H9 (cell line): ENCODE measurements around the gene SDC4. TPM values are rescaled to one million over a fixed set of nuclear protein-coding genes. Genes with fewer than 3 reads are reported as not detected.

Experiments used
- DNase-seq: peaks from one replicate; pipeline ENCODE4 v3.0.0-alpha.2; 2017
- H2AFZ ChIP-seq: one replicate; pipeline ENCODE4 v1.6.1; 2013; ENCODE audit warnings: mild to moderate bottlenecking, low read length, control low read depth, moderate library complexity
- H2AK5ac ChIP-seq: 2 replicates; pipeline ENCODE4 v1.6.1; 2013; ENCODE audit warnings: low read length, control low read depth, mixed read lengths; ENCODE audit not compliant: insufficient read length
- H2BK120ac ChIP-seq: one replicate; pipeline ENCODE4 v1.6.1; 2013; ENCODE audit warnings: low read depth, mild to moderate bottlenecking, low read length, control low read depth, inconsistent platforms; ENCODE audit not compliant: poor library complexity, severe bottlenecking
- H2BK12ac ChIP-seq: 2 replicates; pipeline ENCODE4 v1.6.1; 2013; ENCODE audit warnings: low read length, control low read depth, mixed read lengths, low read depth; ENCODE audit not compliant: insufficient read length
- H2BK15ac ChIP-seq: 2 replicates; pipeline ENCODE4 v1.6.1; 2013; ENCODE audit warnings: low read depth, low read length, control low read depth
- H2BK20ac ChIP-seq: one replicate; pipeline ENCODE4 v1.6.1; 2013; ENCODE audit warnings: low read depth, mild to moderate bottlenecking, low read length, control low read depth, inconsistent platforms; ENCODE audit not compliant: poor library complexity, severe bottlenecking
- H2BK5ac ChIP-seq: 2 replicates; pipeline ENCODE4 v1.6.1; 2013; ENCODE audit warnings: low read length, control low read depth, mixed read lengths; ENCODE audit not compliant: insufficient read length
- H3K14ac ChIP-seq: 2 replicates; pipeline ENCODE4 v1.6.1; 2013; ENCODE audit warnings: low read length, control low read depth; ENCODE audit not compliant: insufficient read depth
- H3K18ac ChIP-seq: 2 replicates; pipeline ENCODE4 v1.6.1; 2013; ENCODE audit warnings: low read depth, mild to moderate bottlenecking, mixed read lengths, low read length, control low read depth; ENCODE audit not compliant: insufficient read length
- H3K23ac ChIP-seq: 2 replicates; pipeline ENCODE4 v1.6.1; 2013; ENCODE audit warnings: low read length, control low read depth, mixed read lengths, low read depth; ENCODE audit not compliant: insufficient read length
- H3K23me2 ChIP-seq: 2 replicates; pipeline ENCODE4 v1.6.1; 2013; ENCODE audit warnings: low read depth, mild to moderate bottlenecking, mixed read lengths, low read length, control low read depth; ENCODE audit not compliant: insufficient read length, poor library complexity, severe bottlenecking
- H3K27ac ChIP-seq: 2 replicates; pipeline ENCODE4 v1.5.1; 2013; ENCODE audit warnings: low read length, control low read depth, mixed read lengths, low read depth; ENCODE audit not compliant: insufficient read length
- H3K27me3 ChIP-seq: 2 replicates; pipeline ENCODE4 v1.6.1; 2013; ENCODE audit warnings: low read length, control low read depth, inconsistent platforms; ENCODE audit not compliant: insufficient read depth
- H3K4ac ChIP-seq: 2 replicates; pipeline ENCODE4 v1.6.1; 2013; ENCODE audit warnings: low read depth, mild to moderate bottlenecking, control low read depth, inconsistent platforms, low read length, moderate library complexity
- H3K4me1 ChIP-seq: 2 replicates; pipeline ENCODE4 v1.6.1; 2013; ENCODE audit warnings: low read length, control low read depth, inconsistent platforms; ENCODE audit not compliant: insufficient read depth
- H3K4me2 ChIP-seq: 2 replicates; pipeline ENCODE4 v1.6.1; 2013; ENCODE audit warnings: low read length, control low read depth, mixed read lengths; ENCODE audit not compliant: insufficient read length, insufficient read depth
- H3K56ac ChIP-seq: 2 replicates; pipeline ENCODE4 v1.6.1; 2013; ENCODE audit warnings: low read depth, mild to moderate bottlenecking, mixed read lengths, low read length, control low read depth; ENCODE audit not compliant: insufficient read length
- H3K79me1 ChIP-seq: 2 replicates; pipeline ENCODE4 v1.6.1; 2013; ENCODE audit warnings: low read depth, mild to moderate bottlenecking, moderate library complexity, low read length, control low read depth, inconsistent platforms; ENCODE audit not compliant: insufficient read depth, poor library complexity, severe bottlenecking
- H3K79me2 ChIP-seq: 2 replicates; pipeline ENCODE4 v1.6.1; 2013; ENCODE audit warnings: low read length, control low read depth, inconsistent platforms; ENCODE audit not compliant: insufficient read depth
- H3K9ac ChIP-seq: 2 replicates; pipeline ENCODE4 v1.6.1; 2013; ENCODE audit warnings: low read length, control low read depth, mixed read lengths; ENCODE audit not compliant: insufficient read length; ENCODE audit errors: extremely low read depth
- H3K9me3 ChIP-seq: one replicate; pipeline ENCODE4 v1.6.1; 2013; ENCODE audit warnings: low read depth, low read length, inconsistent platforms; ENCODE audit not compliant: control insufficient read depth
- H3T11ph ChIP-seq: one replicate; pipeline ENCODE4 v1.6.1; 2013; ENCODE audit warnings: mild to moderate bottlenecking, low read length, control low read depth, inconsistent platforms
- H4K20me1 ChIP-seq: one replicate; pipeline ENCODE4 v1.6.1; 2013; ENCODE audit not compliant: control insufficient read depth, insufficient read length, insufficient read depth
- H4K5ac ChIP-seq: 2 replicates; pipeline ENCODE4 v1.6.1; 2013; ENCODE audit warnings: low read depth, mild to moderate bottlenecking, mixed read lengths, low read length, control low read depth; ENCODE audit not compliant: insufficient read length
- H4K8ac ChIP-seq: replicated peaks from 2 replicates; pipeline ENCODE4 v1.6.1; 2013; ENCODE audit warnings: low read length, control low read depth, mixed read lengths, low read depth; ENCODE audit not compliant: insufficient read length
- H4K91ac ChIP-seq: 2 replicates; pipeline ENCODE4 v1.6.1; 2013; ENCODE audit warnings: low read depth, mild to moderate bottlenecking, moderate library complexity, mixed read lengths, low read length, control low read depth; ENCODE audit not compliant: insufficient read length
- H3K27ac Mint-ChIP-seq, 3 experiments: 2 replicates in 2 of 3; 3 replicates in 1 of 3; pipeline ENCODE4 v1.8.0; 2020 to 2021; ENCODE audit warnings: mixed read lengths in 3 of 3, mild to moderate bottlenecking in 1 of 3, moderate library complexity in 1 of 3
- H3K27me3 Mint-ChIP-seq: 2 replicates; pipeline ENCODE4 v1.8.0; 2021; ENCODE audit warnings: low read depth, mild to moderate bottlenecking, moderate library complexity, mixed read lengths
- H3K36me3 Mint-ChIP-seq, 3 experiments: 2 replicates in 2 of 3; 3 replicates in 1 of 3; pipeline ENCODE4 v1.8.0; 2020 to 2021; ENCODE audit warnings: low read depth in 3 of 3, mixed read lengths in 3 of 3; ENCODE audit not compliant: insufficient read depth in 1 of 3
- H3K4me1 Mint-ChIP-seq, 2 experiments: 2 replicates each; pipeline ENCODE4 v1.8.0; 2020; ENCODE audit warnings: mixed read lengths in 2 of 2
- H3K4me3 Mint-ChIP-seq, 2 experiments: 2 replicates in 1 of 2; 3 replicates in 1 of 2; pipeline ENCODE4 v1.8.0; 2020 to 2021; ENCODE audit warnings: mild to moderate bottlenecking in 2 of 2, mixed read lengths in 2 of 2, moderate library complexity in 1 of 2
- H3K9me3 Mint-ChIP-seq, 2 experiments: 2 replicates in 1 of 2; 3 replicates in 1 of 2; pipeline ENCODE4 v1.8.0; 2020; ENCODE audit warnings: mild to moderate bottlenecking in 2 of 2, mixed read lengths in 2 of 2, moderate library complexity in 1 of 2
- WGBS: extraction: QIAGEN DNeasy Blood & Tissue Kit; methylation state at CpG from one replicate; pipeline ENCODE4 v1.1.7; 2013; ENCODE audit warnings: missing lambda C conversion rate, low lambda C conversion rate, mixed read lengths; ENCODE audit not compliant: insufficient read length; ENCODE audit errors: extremely low coverage; 5-methylcytosine and 5-hydroxymethylcytosine counted together
- total RNA-seq: library from RNA; stranded (reverse); gene quantifications from 2 replicates; pipeline ENCODE4 v1.2.1, GENCODE V29; 2021
- TF ChIP-seq, protein P1 (sequence below): fragments of 200-600 bp; sonication (generic); conservative IDR thresholded peaks from 3 replicates; pipeline ENCODE4 v1.8.0; 2021; ENCODE audit warnings: antibody characterized with exemption, mild to moderate bottlenecking

The SDC4 gene
- total RNA-seq, 1 experiment from 2014 or later, result 50.7 TPM

DNA sequence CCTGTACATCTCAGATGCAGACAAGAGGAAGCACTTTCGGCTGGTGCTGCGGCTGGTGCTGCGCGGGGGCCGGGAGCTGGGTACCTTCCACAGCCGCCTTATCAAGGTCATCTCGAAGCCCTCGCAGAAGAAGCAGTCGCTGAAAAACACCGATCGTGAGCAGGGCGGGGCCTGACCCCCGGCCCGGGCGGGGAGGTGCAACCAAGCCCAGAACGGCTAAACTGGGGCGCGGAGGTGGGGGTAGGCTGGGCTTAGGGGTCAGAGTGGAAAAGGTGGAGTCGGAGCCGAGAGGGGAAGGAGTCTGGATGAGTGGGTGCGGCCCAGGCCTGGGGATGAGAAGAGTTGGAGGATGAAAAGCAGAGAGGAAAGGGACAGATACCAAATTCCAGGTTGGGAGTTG, 36.0 kb downstream of the SDC4 start:
- Mint-ChIP-seq H3K36me3 (no peaks in the 10 kb centered on the region), H3K27me3 (peaks cover 29% of the 10 kb centered on the region), H3K27ac (no peak overlapping the region; a peak in 1 of 7 replicates), H3K4me1 (peaks cover 4 to 16% of the 10 kb centered on the region in 2 experiments; a peak in 3 of 4 replicates), H3K4me3 (no peak overlapping the region), H3K9me3 (peaks cover 4 to 6% of the 10 kb centered on the region in 2 experiments; a peak in 2 of 5 replicates)
- H2BK12ac ChIP-seq, result no peak overlapping the region
- no peaks in the 10 kb centered on the region for H3K23me2 ChIP-seq
- no peaks in the 10 kb centered on the region for H4K20me1 ChIP-seq
- no peak overlapping the region for H3K56ac ChIP-seq
- DNase-seq, result no peak
- H3K9me3 ChIP-seq, result no peaks in the 10 kb centered on the region
- no peak overlapping the region for H2AFZ ChIP-seq
- no peak overlapping the region for H4K8ac ChIP-seq
- no peak overlapping the region for H3T11ph ChIP-seq
- no peak overlapping the region for H3K9ac ChIP-seq
- no peak overlapping the region for H3K4ac ChIP-seq
- H3K4me1 ChIP-seq, result no peaks in the 10 kb centered on the region
- no peak overlapping the region for H2BK5ac ChIP-seq
- H3K27ac ChIP-seq, result no peak overlapping the region
- WGBS, result no CpG with 5 or more reads among the region's 21 CpGs
- no peak overlapping the region for H2BK15ac ChIP-seq
- no peak overlapping the region for H2BK20ac ChIP-seq
- H4K5ac ChIP-seq, result no peak overlapping the region
- H3K79me1 ChIP-seq, result no peaks in the 10 kb centered on the region
- H2AK5ac ChIP-seq, result no peak overlapping the region
- no peak overlapping the region for H3K18ac ChIP-seq
- no peak overlapping the region for H3K23ac ChIP-seq
- no peak overlapping the region for H4K91ac ChIP-seq
- H3K79me2 ChIP-seq, result no peaks in the 10 kb centered on the region
- no peak overlapping the region for H3K4me2 ChIP-seq
- no peak overlapping the region for H2BK120ac ChIP-seq
- TF ChIP-seq, protein P1, sequence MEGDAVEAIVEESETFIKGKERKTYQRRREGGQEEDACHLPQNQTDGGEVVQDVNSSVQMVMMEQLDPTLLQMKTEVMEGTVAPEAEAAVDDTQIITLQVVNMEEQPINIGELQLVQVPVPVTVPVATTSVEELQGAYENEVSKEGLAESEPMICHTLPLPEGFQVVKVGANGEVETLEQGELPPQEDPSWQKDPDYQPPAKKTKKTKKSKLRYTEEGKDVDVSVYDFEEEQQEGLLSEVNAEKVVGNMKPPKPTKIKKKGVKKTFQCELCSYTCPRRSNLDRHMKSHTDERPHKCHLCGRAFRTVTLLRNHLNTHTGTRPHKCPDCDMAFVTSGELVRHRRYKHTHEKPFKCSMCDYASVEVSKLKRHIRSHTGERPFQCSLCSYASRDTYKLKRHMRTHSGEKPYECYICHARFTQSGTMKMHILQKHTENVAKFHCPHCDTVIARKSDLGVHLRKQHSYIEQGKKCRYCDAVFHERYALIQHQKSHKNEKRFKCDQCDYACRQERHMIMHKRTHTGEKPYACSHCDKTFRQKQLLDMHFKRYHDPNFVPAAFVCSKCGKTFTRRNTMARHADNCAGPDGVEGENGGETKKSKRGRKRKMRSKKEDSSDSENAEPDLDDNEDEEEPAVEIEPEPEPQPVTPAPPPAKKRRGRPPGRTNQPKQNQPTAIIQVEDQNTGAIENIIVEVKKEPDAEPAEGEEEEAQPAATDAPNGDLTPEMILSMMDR, result no peak
- no peaks in the 10 kb centered on the region for H3K27me3 ChIP-seq
- no peak overlapping the region for H3K14ac ChIP-seq
